NCI-H1417 (cell line): Measurements from ENCODE around the gene PTK7.

Experiments used
- DNase-seq, 3 experiments: peaks; one replicate each; lab custom pipeline; 2025; lab: John Stamatoyannopoulos, UW

Gene PTK7

GRCh38 chr6:43178951-43179830, 103.1 kb downstream of the PTK7 start:
- DNase-seq: no peak

- no peak for DNase-seq
These were observed 103.9 kb downstream of the PTK7 start for GRCh38 chr6:43180058-43180457.

- DNase-seq: no peak
These were observed 104.9 kb downstream of the PTK7 start for GRCh38 chr6:43180985-43181384.

- no peak for DNase-seq
These were observed 105.5 kb downstream of the PTK7 start for GRCh38 chr6:43181621-43181941.

GRCh38 chr6:43181942-43182860, 106.1 kb downstream of the PTK7 start, which contains the start of gene CUL9:
Gene CUL9 (plus strand): TSS chr6:43182196. CDS start chr6:43184311, 2,115 bp downstream.
- peak; percentile 55 to 86 (median 81) for DNase-seq

GRCh38 chr6:43183441-43183840, 107.3 kb downstream of the PTK7 start:
- DNase-seq: no peak

GRCh38 chr6:43184268-43184985, 108.3 kb downstream of the PTK7 start:
- DNase-seq: no peak

GRCh38 chr6:43185391-43185985, 109.4 kb downstream of the PTK7 start:
- no peak for DNase-seq

- no peak for DNase-seq
These were observed 109.9 kb downstream of the PTK7 start for GRCh38 chr6:43186019-43186418.

GRCh38 chr6:43186706-43187105, 110.6 kb downstream of the PTK7 start:
- no peak for DNase-seq

GRCh38 chr6:43187821-43188220, 111.7 kb downstream of the PTK7 start:
- DNase-seq: no peak

- no peak for DNase-seq
These were observed 112.3 kb downstream of the PTK7 start for GRCh38 chr6:43188426-43188825.

GRCh38 chr6:43189776-43190304, 113.7 kb downstream of the PTK7 start:
- no peak for DNase-seq

- DNase-seq: no peak
These were observed 116.8 kb downstream of the PTK7 start for GRCh38 chr6:43192911-43193310.

- no peak for DNase-seq
These were observed 117.8 kb downstream of the PTK7 start for GRCh38 chr6:43193929-43194328.

- no peak for DNase-seq
These were observed 120.2 kb downstream of the PTK7 start for GRCh38 chr6:43196337-43196736.

- no peak for DNase-seq
These were observed 123.8 kb downstream of the PTK7 start for GRCh38 chr6:43199912-43200311.

GRCh38 chr6:43200541-43200940, 124.4 kb downstream of the PTK7 start:
- DNase-seq: no peak

GRCh38 chr6:43202451-43202850, 126.3 kb downstream of the PTK7 start:
- no peak for DNase-seq

- DNase-seq: no peak
These were observed 127.1 kb downstream of the PTK7 start for GRCh38 chr6:43203029-43203717.

GRCh38 chr6:43203718-43204095, 127.6 kb downstream of the PTK7 start:
- DNase-seq: no peak
